CD14-positive monocyte (primary cell): ENCODE measurements around the gene DMAC1. TPM values are rescaled to one million over a fixed set of nuclear protein-coding genes. Genes with fewer than 3 reads are reported as not detected.

Source experiments
- DNase-seq, 3 donors: peaks; one replicate each; pipeline ENCODE4 v3.0.0-alpha.2; 2011 to 2022
- H2AFZ ChIP-seq: 2 replicates; pipeline ENCODE4 v1.6.0; 2012; ENCODE audit warnings: mild to moderate bottlenecking, low read depth, low read length, inconsistent platforms; ENCODE audit not compliant: insufficient read depth, poor library complexity, severe bottlenecking
- H3K27ac ChIP-seq, 2 donors: 1 replicate in 1 of 2; 2 replicates in 1 of 2; pipeline ENCODE4 v1.5.1; 2012 to 2013; ENCODE audit warnings: low read length in 2 of 2, control low read depth in 1 of 2, inconsistent platforms in 1 of 2, low read depth in 1 of 2, mild to moderate bottlenecking in 1 of 2
- H3K27me3 ChIP-seq, 2 donors: one replicate each; pipeline versions ENCODE4 v1.6.0 to v1.6.1; 2011 to 2013; ENCODE audit warnings: low read length in 2 of 2; ENCODE audit not compliant: control insufficient read depth in 2 of 2, insufficient read depth in 2 of 2
- H3K36me3 ChIP-seq, 2 donors: replicated peaks in 1 of 2; 1 replicate in 1 of 2; 2 replicates in 1 of 2; pipeline versions ENCODE4 v1.5.1 to v1.6.1; 2012 to 2013; ENCODE audit warnings: low read length in 2 of 2, control low read depth in 1 of 2, inconsistent platforms in 1 of 2, mild to moderate bottlenecking in 1 of 2; ENCODE audit not compliant: insufficient read depth in 2 of 2, control insufficient read depth in 1 of 2
- H3K4me1 ChIP-seq, 2 donors: 1 replicate in 1 of 2; 2 replicates in 1 of 2; pipeline versions ENCODE4 v1.5.1 to v1.6.1; 2012 to 2013; ENCODE audit warnings: low read length in 2 of 2, control low read depth in 1 of 2, inconsistent platforms in 1 of 2, mild to moderate bottlenecking in 1 of 2, moderate library complexity in 1 of 2; ENCODE audit not compliant: insufficient read depth in 2 of 2, control insufficient read depth in 1 of 2
- H3K4me2 ChIP-seq: replicated peaks from 2 replicates; pipeline ENCODE3; 2012; ENCODE audit warnings: low read length, moderate library complexity, mild to moderate bottlenecking; ENCODE audit not compliant: poor library complexity, severe bottlenecking; ENCODE audit errors: extremely low read depth
- H3K4me3 ChIP-seq, 3 experiments: fragments of 200-600 bp in 1 of 3; sonication (generic) in 1 of 3; replicated peaks in 1 of 3; 1 replicate in 2 of 3; 2 replicates in 1 of 3; pipeline ENCODE4 v1.5.1; 2011 to 2013; ENCODE audit warnings: low read length in 3 of 3, mild to moderate bottlenecking in 3 of 3, control low read depth in 2 of 3, low read depth in 2 of 3, inconsistent platforms in 1 of 3, moderate library complexity in 1 of 3
- H3K79me2 ChIP-seq: 2 replicates; pipeline ENCODE4 v1.6.0; 2012; ENCODE audit warnings: mild to moderate bottlenecking, control low read depth, inconsistent platforms, low read length, moderate library complexity; ENCODE audit not compliant: insufficient read depth
- H3K9ac ChIP-seq: 2 replicates; pipeline ENCODE4 v1.6.0; 2017; ENCODE audit warnings: low read length, mild to moderate bottlenecking; ENCODE audit not compliant: insufficient read depth, poor library complexity, severe bottlenecking
- H3K9me3 ChIP-seq, 2 donors: replicated peaks in 1 of 2; 1 replicate in 1 of 2; 2 replicates in 1 of 2; pipeline versions ENCODE4 v1.5.1 to v1.6.1; 2012 to 2013; ENCODE audit warnings: low read length in 2 of 2, control low read depth in 1 of 2; ENCODE audit not compliant: control insufficient read depth in 1 of 2, insufficient read depth in 1 of 2
- H4K20me1 ChIP-seq: 2 replicates; pipeline ENCODE4 v1.6.0; 2012; ENCODE audit warnings: mild to moderate bottlenecking, low read length, control low read depth, moderate library complexity; ENCODE audit not compliant: insufficient read depth
- H3K27ac Mint-ChIP-seq, 7 donors: one replicate each; pipeline ENCODE4 v1.8.0; 2020; ENCODE audit warnings: mild to moderate bottlenecking in 7 of 7, mixed read lengths in 7 of 7, moderate library complexity in 6 of 7, inconsistent platforms in 2 of 7
- H3K27me3 Mint-ChIP-seq, 3 donors: one replicate each; pipeline ENCODE4 v1.8.0; 2021 to 2022; ENCODE audit warnings: low read depth in 3 of 3, mild to moderate bottlenecking in 3 of 3, mixed read lengths in 3 of 3, moderate library complexity in 3 of 3, inconsistent platforms in 1 of 3
- H3K36me3 Mint-ChIP-seq, 2 donors: one replicate each; pipeline ENCODE4 v1.8.0; 2020; ENCODE audit warnings: mixed read lengths in 2 of 2, inconsistent platforms in 1 of 2, mild to moderate bottlenecking in 1 of 2
- H3K4me1 Mint-ChIP-seq: one replicate; pipeline ENCODE4 v1.8.0; 2020; ENCODE audit warnings: mild to moderate bottlenecking, mixed read lengths
- H3K4me3 Mint-ChIP-seq, 2 donors: one replicate each; pipeline ENCODE4 v1.8.0; 2020; ENCODE audit warnings: mild to moderate bottlenecking in 2 of 2, mixed read lengths in 2 of 2, moderate library complexity in 1 of 2
- H3K9me3 Mint-ChIP-seq, 7 donors: one replicate each; pipeline ENCODE4 v1.8.0; 2020 to 2022; ENCODE audit warnings: mixed read lengths in 7 of 7, mild to moderate bottlenecking in 6 of 7, moderate library complexity in 6 of 7, inconsistent platforms in 2 of 7
- CTCF ChIP-seq: fragments of 200-600 bp; IDR thresholded peaks from one replicate; pipeline ENCODE4 v1.8.0; 2022; ENCODE audit warnings: antibody characterized with exemption, mild to moderate bottlenecking
- WGBS: methylation state at CpG from one replicate; pipeline ENCODE4 v1.1.5; 2013; ENCODE audit warnings: missing lambda C conversion rate; ENCODE audit not compliant: insufficient coverage; 5-methylcytosine and 5-hydroxymethylcytosine counted together
- intact Hi-C, 2 donors: fragments of 100-400 bp; cut with micrococcal nuclease; formaldehyde crosslinking; loops; one replicate each; pipeline versions ENCODE4 v1.15.0 to v1.15.1; 2023
- polyA plus RNA-seq, 3 donors: library from polyadenylated mRNA; depleted of rRNA in 1 of 3; unstranded in 2 of 3; stranded (reverse) in 1 of 3; fragments of 300-500 nt in 2 of 3; fragments of >200 nt in 1 of 3; fragmentation: Illumina TruSeq in 2 of 3; gene quantifications; 1 replicate in 2 of 3; 2 replicates in 1 of 3; pipeline ENCODE4 v1.2.3, GENCODE V29; 2012 to 2021

Gene DMAC1
- polyA plus RNA-seq, 3 donors = 3.0 to 29.6 (median 25.4) TPM

- Histone ChIP-seq H3K4me2 (no peak overlapping the region), H4K20me1 (no peaks in the 10 kb centered on the region), H3K4me1 (peaks cover 10% of the 10 kb centered on the region in 2 donors), H2AFZ (no peak overlapping the region), H3K27ac (no peak overlapping the region), H3K27me3 (no peaks in the 10 kb centered on the region), H3K36me3 (no peaks in the 10 kb centered on the region), H3K79me2 (peaks cover 5% of the 10 kb centered on the region), H3K9me3 (no peaks in the 10 kb centered on the region), H3K4me3 (no peak overlapping the region), H3K9ac (no peak overlapping the region)
- no peak overlapping the region for H3K4me3 Mint-ChIP-seq
- H3K27ac Mint-ChIP-seq = no peak overlapping the region
- peaks cover 0 to 3% of the 10 kb centered on the region in 2 donors for H3K36me3 Mint-ChIP-seq
- peaks cover 2 to 5% (median 3%) of the 10 kb centered on the region in 3 donors for H3K27me3 Mint-ChIP-seq
- H3K4me1 Mint-ChIP-seq = peaks cover 10% of the 10 kb centered on the region
- intact Hi-C loops = no loop called here
- no peak for TF ChIP-seq CTCF
- no peaks in the 10 kb centered on the region for H3K9me3 Mint-ChIP-seq
- no peak for DNase-seq
Measured at GRCh38 chr9:7802666-7803065, 3.1 kb upstream of the DMAC1 start.

GRCh38 chr9:7799944-7800285 lies 337 bp upstream of the DMAC1 start:
- Histone ChIP-seq H3K4me1 (peaks cover 10% of the 10 kb centered on the region in 2 donors), H3K9ac (no peak overlapping the region), H3K4me2 (peak overlapping the region; percentile 84), H2AFZ (peak overlapping the region; percentile 93), H3K9me3 (no peaks in the 10 kb centered on the region), H3K36me3 (peaks cover 5 to 20% of the 10 kb centered on the region in 2 donors), H4K20me1 (no peaks in the 10 kb centered on the region), H3K79me2 (peaks cover 5% of the 10 kb centered on the region), H3K4me3 (peak overlapping the region; percentile 89 to 92 (median 90)), H3K27ac (peak overlapping the region; percentile 56 to 88), H3K27me3 (no peaks in the 10 kb centered on the region)
- Mint-ChIP-seq H3K4me1 (peaks cover 10% of the 10 kb centered on the region), H3K27me3 (no peaks in the 10 kb centered on the region), H3K4me3 (peak overlapping the region; percentile 86 to 95), H3K27ac (no peak overlapping the region), H3K9me3 (no peaks in the 10 kb centered on the region), H3K36me3 (peaks cover 11 to 19% of the 10 kb centered on the region in 2 donors)
- no peak for TF ChIP-seq CTCF
- DNase-seq = no peak
- intact Hi-C loops = no loop called here
- no CpG with 5 or more reads among the region's 8 CpGs for WGBS
